SK-N-SH treated with all-trans-retinoic acid at 6 μM for 48 hours (cell line): ENCODE data around the gene OR2T11.

ENCODE experiments used
- ATAC-seq: fragments of 200-7000 bp; cut with Tn5 transposase; 3 replicates; pipeline ENCODE4 v1.9.1; 2020; ENCODE audit warnings: mild to moderate bottlenecking, moderate library complexity
- ARNTL ChIP-seq: fragments of 450-650 bp; formaldehyde crosslinking; IDR thresholded peaks from 2 replicates; pipeline ENCODE4 v1.5.0; 2020; ENCODE audit warnings: low read depth, mild to moderate bottlenecking, moderate library complexity, borderline replicate concordance
- BACH2 ChIP-seq: fragments of 250-450 bp; sonication (Bioruptor Pico); IDR thresholded peaks from 2 replicates; pipeline ENCODE4 v1.9.0; 2021; ENCODE audit warnings: mild to moderate bottlenecking, borderline replicate concordance
- CSDC2 ChIP-seq: fragments of 250-450 bp; sonication (Bioruptor Pico); IDR thresholded peaks from 2 replicates; pipeline ENCODE4 v1.5.0; 2020; ENCODE audit warnings: mild to moderate bottlenecking, moderate library complexity
- GLIS3 ChIP-seq: fragments of 250-450 bp; sonication (Bioruptor Pico); IDR thresholded peaks from 2 replicates; pipeline ENCODE4 v1.5.0; 2020; ENCODE audit warnings: mild to moderate bottlenecking, moderate library complexity
- ISL1 ChIP-seq: fragments of 250-450 bp; sonication (Bioruptor Pico); IDR thresholded peaks from 2 replicates; pipeline ENCODE4 v2.1.2; 2022; ENCODE audit warnings: mild to moderate bottlenecking, moderate library complexity
- OSR1 ChIP-seq: fragments of 250-450 bp; sonication (Bioruptor Pico); IDR thresholded peaks from 2 replicates; pipeline ENCODE4 v1.8.0; 2022; ENCODE audit warnings: moderate library complexity, mild to moderate bottlenecking, inconsistent platforms
- PPARA ChIP-seq: fragments of 250-450 bp; sonication (Bioruptor Pico); IDR thresholded peaks from 2 replicates; pipeline ENCODE4 v1.5.0; 2020; ENCODE audit warnings: mild to moderate bottlenecking, borderline replicate concordance
- RARB ChIP-seq: fragments of 250-450 bp; sonication (Bioruptor Pico); IDR thresholded peaks from 2 replicates; pipeline ENCODE4 v1.8.0; 2021; ENCODE audit warnings: mild to moderate bottlenecking, moderate library complexity
- SNAI2 ChIP-seq: fragments of 250-450 bp; sonication (Bioruptor Pico); IDR thresholded peaks from 2 replicates; pipeline ENCODE4 v1.5.0; 2020; ENCODE audit warnings: mild to moderate bottlenecking, moderate library complexity
- TCF4 ChIP-seq: fragments of 250-450 bp; sonication (Bioruptor Pico); IDR thresholded peaks from 2 replicates; pipeline ENCODE4 v1.8.0; 2021; ENCODE audit warnings: mild to moderate bottlenecking, moderate library complexity, borderline replicate concordance
- TSHZ2 ChIP-seq: fragments of 250-450 bp; sonication (Bioruptor Pico); IDR thresholded peaks from 2 replicates; pipeline ENCODE4 v1.5.0; 2020; ENCODE audit warnings: mild to moderate bottlenecking, moderate library complexity
- ZFP3 ChIP-seq: fragments of 250-450 bp; sonication (Bioruptor Pico); IDR thresholded peaks from 2 replicates; pipeline ENCODE4 v1.5.0; 2020; ENCODE audit warnings: mild to moderate bottlenecking, moderate library complexity
- ZFP30 ChIP-seq: fragments of 450-650 bp; formaldehyde crosslinking; IDR thresholded peaks from 2 replicates; pipeline ENCODE4 v1.5.0; 2022; ENCODE audit warnings: mild to moderate bottlenecking, moderate library complexity
- ZNF70 ChIP-seq: fragments of 450-650 bp; formaldehyde crosslinking; IDR thresholded peaks from 2 replicates; pipeline ENCODE4 v1.5.0; 2020; ENCODE audit warnings: mild to moderate bottlenecking, moderate library complexity
- ZNF8 ChIP-seq: fragments of 450-650 bp; formaldehyde crosslinking; IDR thresholded peaks from 2 replicates; pipeline ENCODE4 v1.5.0; 2020; ENCODE audit warnings: mild to moderate bottlenecking, moderate library complexity
- TF ChIP-seq, protein P1 (sequence below): fragments of 250-450 bp; sonication (Bioruptor Pico); IDR thresholded peaks from 2 replicates; pipeline ENCODE4 v1.5.1; 2021; ENCODE audit warnings: mild to moderate bottlenecking, moderate library complexity
- TF ChIP-seq, protein P2 (sequence below): fragments of 250-450 bp; sonication (Bioruptor Pico); IDR thresholded peaks from 2 replicates; pipeline ENCODE4 v1.5.1; 2020; ENCODE audit warnings: low read depth, mild to moderate bottlenecking, moderate library complexity

Gene OR2T11

DNA sequence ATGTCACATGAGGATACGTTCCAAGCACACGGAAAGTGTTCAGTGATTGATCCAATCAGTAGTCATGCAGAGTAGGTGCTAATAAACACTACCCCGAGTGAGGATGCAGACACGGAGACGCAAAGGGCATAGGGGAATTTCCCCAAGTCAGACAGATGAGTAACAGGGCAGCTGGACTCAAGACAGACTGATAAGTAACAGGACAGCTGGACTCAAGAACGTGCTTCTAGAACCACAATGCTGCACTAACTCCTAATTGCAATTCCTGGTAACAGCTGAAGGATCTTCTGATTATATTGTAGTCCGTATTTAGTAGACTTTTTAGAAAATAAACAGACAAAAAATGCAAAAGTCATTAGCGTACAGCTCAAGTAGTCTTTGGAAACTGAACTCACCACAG is 35.5 kb downstream of the OR2T11 start:
- no peak for ATAC-seq
- no peak for TF ChIP-seq OSR1
- TF ChIP-seq GLIS3 (CRISPR knock-in tag), result no peak
- no peak for TF ChIP-seq ARNTL (CRISPR knock-in tag)
- no peak for TF ChIP-seq TCF4
- TF ChIP-seq, all 23 proteins: peak for 0

DNA sequence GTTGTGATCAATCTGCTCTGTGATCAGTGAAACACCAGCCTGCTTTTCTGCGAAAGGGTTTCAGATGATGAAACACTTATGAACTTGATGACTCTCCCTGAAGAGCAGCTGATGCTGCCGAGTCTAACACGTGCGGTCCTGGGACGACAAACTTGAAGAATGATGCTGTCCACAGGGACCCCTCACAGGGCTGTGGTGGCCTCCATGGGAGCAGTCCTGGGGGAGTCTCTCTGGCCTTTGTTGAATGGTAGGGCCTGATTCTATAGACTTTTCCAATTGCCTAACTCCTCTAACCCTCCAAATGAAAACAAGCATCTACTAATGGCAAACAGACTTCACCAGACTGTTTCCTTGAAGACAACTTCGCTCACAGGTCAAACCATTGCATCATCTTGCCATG is 37.3 kb downstream of the OR2T11 start, which contains the start of gene OR2T10:
Gene OR2T10, minus strand, starts transcription at position 112 of the 400 bp plus-strand sequence. CDS start 3,932 bp downstream, outside the sequence.
- ATAC-seq, result no peak
- TF ChIP-seq BACH2, result no peak
- no peak for TF ChIP-seq RARB (CRISPR knock-in tag)
- TF ChIP-seq, protein P1, sequence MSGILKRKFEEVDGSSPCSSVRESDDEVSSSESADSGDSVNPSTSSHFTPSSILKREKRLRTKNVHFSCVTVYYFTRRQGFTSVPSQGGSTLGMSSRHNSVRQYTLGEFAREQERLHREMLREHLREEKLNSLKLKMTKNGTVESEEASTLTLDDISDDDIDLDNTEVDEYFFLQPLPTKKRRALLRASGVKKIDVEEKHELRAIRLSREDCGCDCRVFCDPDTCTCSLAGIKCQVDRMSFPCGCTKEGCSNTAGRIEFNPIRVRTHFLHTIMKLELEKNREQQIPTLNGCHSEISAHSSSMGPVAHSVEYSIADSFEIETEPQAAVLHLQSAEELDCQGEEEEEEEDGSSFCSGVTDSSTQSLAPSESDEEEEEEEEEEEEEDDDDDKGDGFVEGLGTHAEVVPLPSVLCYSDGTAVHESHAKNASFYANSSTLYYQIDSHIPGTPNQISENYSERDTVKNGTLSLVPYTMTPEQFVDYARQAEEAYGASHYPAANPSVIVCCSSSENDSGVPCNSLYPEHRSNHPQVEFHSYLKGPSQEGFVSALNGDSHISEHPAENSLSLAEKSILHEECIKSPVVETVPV (CRISPR knock-in tag), result no peak
- TF ChIP-seq SNAI2 (CRISPR knock-in tag), result no peak
- TF ChIP-seq OSR1, result no peak
- TF ChIP-seq ISL1 (CRISPR knock-in tag), result no peak

DNA sequence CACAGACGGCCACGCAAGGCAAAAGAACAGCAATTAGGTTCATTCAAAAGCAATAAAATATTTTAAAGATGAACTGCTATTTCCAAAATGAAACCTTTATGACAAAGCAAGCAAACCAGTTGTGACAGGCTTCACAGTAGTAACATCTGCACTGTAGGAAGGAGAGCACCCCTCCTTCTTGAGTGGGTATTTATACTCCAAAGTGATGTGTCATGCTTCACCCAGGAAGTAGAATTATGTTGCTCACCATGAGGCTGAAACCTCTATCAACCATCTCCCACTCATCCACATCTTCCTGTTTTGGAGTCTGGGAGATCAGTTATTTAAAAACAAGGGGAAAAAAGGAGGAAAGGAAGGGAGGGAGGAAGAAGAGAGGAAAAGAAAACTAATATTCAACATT is 38.3 kb downstream of the OR2T11 start:
- TF ChIP-seq TSHZ2 (CRISPR knock-in tag), result no peak
- TF ChIP-seq ZNF70 (CRISPR knock-in tag), result no peak
- no peak for TF ChIP-seq ZFP3 (CRISPR knock-in tag)
- TF ChIP-seq, protein P1 (CRISPR knock-in tag), result no peak
- TF ChIP-seq, protein P2, sequence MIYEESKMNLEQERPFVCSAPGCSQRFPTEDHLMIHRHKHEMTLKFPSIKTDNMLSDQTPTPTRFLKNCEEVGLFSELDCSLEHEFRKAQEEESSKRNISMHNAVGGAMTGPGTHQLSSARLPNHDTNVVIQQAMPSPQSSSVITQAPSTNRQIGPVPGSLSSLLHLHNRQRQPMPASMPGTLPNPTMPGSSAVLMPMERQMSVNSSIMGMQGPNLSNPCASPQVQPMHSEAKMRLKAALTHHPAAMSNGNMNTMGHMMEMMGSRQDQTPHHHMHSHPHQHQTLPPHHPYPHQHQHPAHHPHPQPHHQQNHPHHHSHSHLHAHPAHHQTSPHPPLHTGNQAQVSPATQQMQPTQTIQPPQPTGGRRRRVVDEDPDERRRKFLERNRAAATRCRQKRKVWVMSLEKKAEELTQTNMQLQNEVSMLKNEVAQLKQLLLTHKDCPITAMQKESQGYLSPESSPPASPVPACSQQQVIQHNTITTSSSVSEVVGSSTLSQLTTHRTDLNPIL (CRISPR knock-in tag), result no peak
- no peak for TF ChIP-seq ZNF8 (CRISPR knock-in tag)
- TF ChIP-seq BACH2, result no peak
- no peak for ATAC-seq

- TF ChIP-seq PPARA, result no peak
- no peak for TF ChIP-seq ZNF8 (CRISPR knock-in tag)
- no peak for TF ChIP-seq TSHZ2 (CRISPR knock-in tag)
- TF ChIP-seq, protein P2 (CRISPR knock-in tag), result no peak
- TF ChIP-seq CSDC2 (CRISPR knock-in tag), result no peak
- no peak for TF ChIP-seq ZFP30 (CRISPR knock-in tag)
- ATAC-seq, result no peak
Measured at GRCh38 chr1:248593226-248593625, 41.7 kb downstream of the OR2T11 start.
